ENCODE data around the gene ZNF516. TPM values are rescaled to one million over a fixed set of nuclear protein-coding genes. Genes with fewer than 3 reads are reported as not detected.

The ZNF516 gene
- total RNA-seq, 1 donor from 2014 or later, result 19.4 TPM

GRCh38 chr18:76340410-76340809, 154.6 kb downstream of the ZNF516 start:
- DNase-seq, result no peak
- ChIA-PET POLR2A (no interaction called here), CTCF (interaction anchor here (0.6 to 1.2 kb wide), 2 partner anchors 9 to 369 kb away, joined by 3 read pairs; no protein-coding TSS in a partner anchor)
- Mint-ChIP-seq H3K27me3 (no peaks in the 10 kb centered on the region), H3K4me3 (no peak overlapping the region), H3K9me3 (peaks cover 6% of the 10 kb centered on the region), H3K36me3 (ENCODE audit: low read depth) (no peaks in the 10 kb centered on the region), H3K4me1 (no peaks in the 10 kb centered on the region), H3K27ac (no peak overlapping the region)
- intact Hi-C loops (cut with micrococcal nuclease), result no loop called here
- ATAC-seq (ENCODE audit: low read depth), result no peak
- no peak for TF ChIP-seq CTCF (IDR thresholded peaks at IDR 0.05)

GRCh38 chr18:76339246-76339620, 155.8 kb downstream of the ZNF516 start:
- H3K27me3 Mint-ChIP-seq, result no peaks in the 10 kb centered on the region
- TF ChIP-seq CTCF (IDR thresholded peaks at IDR 0.05), result no peak
- DNase-seq, result no peak
- no peaks in the 10 kb centered on the region for H3K4me1 Mint-ChIP-seq
- intact Hi-C loops (cut with micrococcal nuclease), result no loop called here
- no peak overlapping the region for H3K4me3 Mint-ChIP-seq
- H3K27ac Mint-ChIP-seq, result no peak overlapping the region
- H3K9me3 Mint-ChIP-seq, result peaks cover 9% of the 10 kb centered on the region
- ChIA-PET POLR2A (no interaction called here), CTCF (no interaction called here)
- ATAC-seq (ENCODE audit: low read depth), result no peak
- H3K36me3 Mint-ChIP-seq (ENCODE audit: low read depth), result no peaks in the 10 kb centered on the region

- H3K9me3 Mint-ChIP-seq, result peaks cover 9% of the 10 kb centered on the region
- ChIA-PET POLR2A (no interaction called here), CTCF (no interaction called here)
- H3K36me3 Mint-ChIP-seq (ENCODE audit: low read depth), result no peaks in the 10 kb centered on the region
- DNase-seq (no peak), ATAC-seq (ENCODE audit: low read depth) (no peak)
- H3K4me1 Mint-ChIP-seq, result no peaks in the 10 kb centered on the region
- no peaks in the 10 kb centered on the region for H3K27me3 Mint-ChIP-seq
- no peak overlapping the region for H3K4me3 Mint-ChIP-seq
- H3K27ac Mint-ChIP-seq, result no peak overlapping the region
- TF ChIP-seq CTCF (IDR thresholded peaks at IDR 0.05), result no peak
- intact Hi-C loops (cut with micrococcal nuclease), result no loop called here
Observed at GRCh38 chr18:76338619-76339245, 156.3 kb downstream of the ZNF516 start.

- H3K36me3 Mint-ChIP-seq (ENCODE audit: low read depth), result no peaks in the 10 kb centered on the region
- no peak overlapping the region for H3K4me3 Mint-ChIP-seq
- intact Hi-C loops (cut with micrococcal nuclease), result no loop called here
- no peaks in the 10 kb centered on the region for H3K4me1 Mint-ChIP-seq
- TF ChIP-seq CTCF (IDR thresholded peaks at IDR 0.05), result no peak
- ChIA-PET CTCF (no interaction called here), POLR2A (no interaction called here)
- DNase-seq (no peak), ATAC-seq (ENCODE audit: low read depth) (no peak)
- H3K9me3 Mint-ChIP-seq, result peaks cover 9% of the 10 kb centered on the region
- H3K27ac Mint-ChIP-seq, result no peak overlapping the region
- H3K27me3 Mint-ChIP-seq, result no peaks in the 10 kb centered on the region
Observed at GRCh38 chr18:76338088-76338487, 157.0 kb downstream of the ZNF516 start.

GRCh38 chr18:76335859-76336640, 159.0 kb downstream of the ZNF516 start:
- POLR2A ChIA-PET, result no interaction called here
- CTCF ChIA-PET, result interaction anchor here (1.0 kb wide), 1 partner anchor 12 kb away, joined by 3 read pairs; no protein-coding TSS in a partner anchor
- H3K27ac Mint-ChIP-seq, result no peak overlapping the region
- H3K4me1 Mint-ChIP-seq, result no peaks in the 10 kb centered on the region
- peaks cover 13% of the 10 kb centered on the region for H3K9me3 Mint-ChIP-seq
- no peak for TF ChIP-seq CTCF (IDR thresholded peaks at IDR 0.05)
- no peak for ATAC-seq (ENCODE audit: low read depth)
- no peaks in the 10 kb centered on the region for H3K27me3 Mint-ChIP-seq
- DNase-seq, result no peak
- no peaks in the 10 kb centered on the region for H3K36me3 Mint-ChIP-seq (ENCODE audit: low read depth)
- intact Hi-C loops (cut with micrococcal nuclease), result no loop called here
- no peak overlapping the region for H3K4me3 Mint-ChIP-seq

Measured in activated B cell treated with CpG ODN at 0.5 μM for 24 hours (primary cell).